GM21367 (cell line): ENCODE results near the gene FAM210A.
A peak's percentile ranks its signal among the peaks of the same experiment; 100 is the strongest.
"Not testable (repeated sequence)": the region's sequence is repeated elsewhere in the genome, so short reads cannot be mapped to it uniquely, and the experiment has no call there.

Experiments
- ATAC-seq: cut with Tn5 transposase; IDR thresholded peaks from one replicate; pipeline ENCODE4 v1.9.1; 2021; ENCODE audit not compliant: unreplicated experiment

The FAM210A gene

GRCh38 chr18:13726232-13726971, at the start of gene FAM210A, which contains the start of gene RNMT:
Gene FAM210A (minus strand): TSS chr18:13726558. CDS start chr18:13682077, 44,481 bp downstream.
Gene RNMT (plus strand): TSS chr18:13726673. CDS start chr18:13731518, 4,845 bp downstream.
- peak; percentile 88 for ATAC-seq

- ATAC-seq = no peak
Measured at GRCh38 chr18:13775058-13775457, 48.7 kb upstream of the FAM210A start.

GRCh38 chr18:13762690-13763439, 36.5 kb upstream of the FAM210A start:
- no peak for ATAC-seq

- no peak for ATAC-seq
Measured at GRCh38 chr18:13760047-13760446, 33.7 kb upstream of the FAM210A start.

GRCh38 chr18:13758622-13759021, 32.3 kb upstream of the FAM210A start:
- ATAC-seq = no peak

- ATAC-seq = no peak
Measured at GRCh38 chr18:13756671-13757070, 30.3 kb upstream of the FAM210A start.

GRCh38 chr18:13756261-13756660, 29.9 kb upstream of the FAM210A start:
- no peak for ATAC-seq

GRCh38 chr18:13751599-13751998, 25.2 kb upstream of the FAM210A start:
- not testable (repeated sequence) for ATAC-seq

- ATAC-seq = no peak
Measured at GRCh38 chr18:13746633-13747032, 20.3 kb upstream of the FAM210A start.

- no peak for ATAC-seq
Measured at GRCh38 chr18:13745696-13746095, 19.3 kb upstream of the FAM210A start.

- no peak for ATAC-seq
Measured at GRCh38 chr18:13735681-13736080, 9.3 kb upstream of the FAM210A start.

- no peak for ATAC-seq
Measured at GRCh38 chr18:13730481-13730880, 4.1 kb upstream of the FAM210A start.

- ATAC-seq = peak; percentile 10
Measured at GRCh38 chr18:13726972-13727331, 594 bp upstream of the FAM210A start.

GRCh38 chr18:13725566-13726231, 659 bp downstream of the FAM210A start:
- ATAC-seq = peak; percentile 19

- no peak for ATAC-seq
Measured at GRCh38 chr18:13720847-13721246, 5.5 kb downstream of the FAM210A start.

GRCh38 chr18:13720123-13720522, 6.2 kb downstream of the FAM210A start:
- no peak for ATAC-seq

- no peak for ATAC-seq
Measured at GRCh38 chr18:13716916-13717315, 9.4 kb downstream of the FAM210A start.

GRCh38 chr18:13715330-13715729, 11.0 kb downstream of the FAM210A start:
- no peak for ATAC-seq

- ATAC-seq = no peak
Measured at GRCh38 chr18:13713455-13714055, 12.8 kb downstream of the FAM210A start.

GRCh38 chr18:13712400-13713131, 13.8 kb downstream of the FAM210A start:
- ATAC-seq = no peak

GRCh38 chr18:13710414-13710831, 15.9 kb downstream of the FAM210A start:
- ATAC-seq = no peak
